Uterus (tissue), 4 donors: Measurements from ENCODE around the gene CA10. TPM values are rescaled to one million over a fixed set of nuclear protein-coding genes. Genes with fewer than 3 reads are reported as not detected.

Experiments
- DNase-seq, 2 donors: peaks; one replicate each; pipeline ENCODE4 v3.0.0-alpha.2; 2019 to 2020
- H3K27ac ChIP-seq, 2 donors: fragments of 200-600 bp; sonication (generic); 1 replicate in 1 of 2; 2 replicates in 1 of 2; pipeline ENCODE4 v1.5.1; 2016 to 2018
- H3K27me3 ChIP-seq, 2 donors: fragments of 200-600 bp; sonication (generic); one replicate each; pipeline ENCODE4 v1.5.1; 2018 to 2019; ENCODE audit warnings: control low read depth in 1 of 2
- H3K36me3 ChIP-seq, 2 donors: fragments of 200-600 bp; sonication (generic); one replicate each; pipeline ENCODE4 v1.5.1; 2019; ENCODE audit warnings: control low read depth in 1 of 2
- H3K4me1 ChIP-seq, 2 donors: fragments of 200-600 bp; sonication (generic); one replicate each; pipeline ENCODE4 v1.5.1; 2018 to 2019; ENCODE audit warnings: control low read depth in 1 of 2
- H3K4me3 ChIP-seq, 2 donors: fragments of 200-600 bp; sonication (generic); 1 replicate in 1 of 2; 2 replicates in 1 of 2; pipeline ENCODE4 v1.5.1; 2018 to 2019; ENCODE audit warnings: mild to moderate bottlenecking in 1 of 2
- H3K9me3 ChIP-seq, 2 donors: fragments of 200-600 bp; sonication (generic); one replicate each; pipeline ENCODE4 v1.5.1; 2019; ENCODE audit warnings: control low read depth in 1 of 2
- POLR2A ChIP-seq, 2 donors: fragments of 450-650 bp; IDR thresholded peaks; one replicate each; pipeline ENCODE4 v1.6.1; 2016; ENCODE audit warnings: antibody characterized with exemption in 2 of 2, mild to moderate bottlenecking in 1 of 2, moderate library complexity in 1 of 2
- intact Hi-C: fragments of 100-400 bp; cut with DNase I; formaldehyde crosslinking; loops from one replicate; pipeline ENCODE4 v1.15.1; 2023; ENCODE audit warnings: low total_unique reads
- total RNA-seq, 4 donors: library from RNA; depleted of rRNA in 3 of 4; stranded (reverse); fragments of >200 nt in 3 of 4; gene quantifications; one replicate each; pipeline versions ENCODE4 v1.1.0 to v1.2.4, GENCODE V29; 2014 to 2023
- TF ChIP-seq, protein P1 (sequence below), 4 experiments: fragments of 200-600 bp in 2 of 4; fragments of 450-650 bp in 2 of 4; sonication (generic) in 2 of 4; IDR thresholded peaks; one replicate each; pipeline ENCODE4 v1.5.1; 2016 to 2019; ENCODE audit warnings: antibody characterized with exemption in 4 of 4, mild to moderate bottlenecking in 2 of 4, moderate library complexity in 1 of 4
- donor health status: DM: yes; HTN: yes; CAD: no.

The CA10 gene
- total RNA-seq, 4 donors from 2014 or later: 5.3 TPM; not detected in 3

GRCh38 chr17:51724043-51724580, 434.4 kb downstream of the CA10 start:
- Histone ChIP-seq H3K36me3 (no peaks in the 10 kb centered on the region), H3K4me1 (no peaks in the 10 kb centered on the region), H3K4me3 (no peak overlapping the region), H3K27ac (no peak overlapping the region), H3K9me3 (no peaks in the 10 kb centered on the region), H3K27me3 (no peaks in the 10 kb centered on the region)
- no peak for TF ChIP-seq POLR2A (IDR thresholded peaks at IDR 0.05)
- TF ChIP-seq, protein P1, sequence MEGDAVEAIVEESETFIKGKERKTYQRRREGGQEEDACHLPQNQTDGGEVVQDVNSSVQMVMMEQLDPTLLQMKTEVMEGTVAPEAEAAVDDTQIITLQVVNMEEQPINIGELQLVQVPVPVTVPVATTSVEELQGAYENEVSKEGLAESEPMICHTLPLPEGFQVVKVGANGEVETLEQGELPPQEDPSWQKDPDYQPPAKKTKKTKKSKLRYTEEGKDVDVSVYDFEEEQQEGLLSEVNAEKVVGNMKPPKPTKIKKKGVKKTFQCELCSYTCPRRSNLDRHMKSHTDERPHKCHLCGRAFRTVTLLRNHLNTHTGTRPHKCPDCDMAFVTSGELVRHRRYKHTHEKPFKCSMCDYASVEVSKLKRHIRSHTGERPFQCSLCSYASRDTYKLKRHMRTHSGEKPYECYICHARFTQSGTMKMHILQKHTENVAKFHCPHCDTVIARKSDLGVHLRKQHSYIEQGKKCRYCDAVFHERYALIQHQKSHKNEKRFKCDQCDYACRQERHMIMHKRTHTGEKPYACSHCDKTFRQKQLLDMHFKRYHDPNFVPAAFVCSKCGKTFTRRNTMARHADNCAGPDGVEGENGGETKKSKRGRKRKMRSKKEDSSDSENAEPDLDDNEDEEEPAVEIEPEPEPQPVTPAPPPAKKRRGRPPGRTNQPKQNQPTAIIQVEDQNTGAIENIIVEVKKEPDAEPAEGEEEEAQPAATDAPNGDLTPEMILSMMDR (IDR thresholded peaks at IDR 0.05): no peak
- intact Hi-C loops: no loop called here
- no peak for DNase-seq

GRCh38 chr17:51722994-51723393, 435.5 kb downstream of the CA10 start:
- DNase-seq: no peak
- no peak overlapping the region for H3K4me3 ChIP-seq
- no peak overlapping the region for H3K27ac ChIP-seq
- no peaks in the 10 kb centered on the region for H3K9me3 ChIP-seq
- H3K36me3 ChIP-seq: no peaks in the 10 kb centered on the region
- TF ChIP-seq POLR2A (IDR thresholded peaks at IDR 0.05): no peak
- TF ChIP-seq, protein P1 (IDR thresholded peaks at IDR 0.05): no peak
- no peaks in the 10 kb centered on the region for H3K4me1 ChIP-seq
- intact Hi-C loops: no loop called here
- H3K27me3 ChIP-seq: no peaks in the 10 kb centered on the region

GRCh38 chr17:51721730-51722129, 436.8 kb downstream of the CA10 start:
- no peak for TF ChIP-seq POLR2A (IDR thresholded peaks at IDR 0.05)
- TF ChIP-seq, protein P1 (IDR thresholded peaks at IDR 0.05): no peak
- intact Hi-C loops: no loop called here
- no peaks in the 10 kb centered on the region for H3K36me3 ChIP-seq
- no peak for DNase-seq
- no peaks in the 10 kb centered on the region for H3K27me3 ChIP-seq
- H3K4me3 ChIP-seq: no peak overlapping the region
- H3K4me1 ChIP-seq: no peaks in the 10 kb centered on the region
- no peak overlapping the region for H3K27ac ChIP-seq
- no peaks in the 10 kb centered on the region for H3K9me3 ChIP-seq

DNA sequence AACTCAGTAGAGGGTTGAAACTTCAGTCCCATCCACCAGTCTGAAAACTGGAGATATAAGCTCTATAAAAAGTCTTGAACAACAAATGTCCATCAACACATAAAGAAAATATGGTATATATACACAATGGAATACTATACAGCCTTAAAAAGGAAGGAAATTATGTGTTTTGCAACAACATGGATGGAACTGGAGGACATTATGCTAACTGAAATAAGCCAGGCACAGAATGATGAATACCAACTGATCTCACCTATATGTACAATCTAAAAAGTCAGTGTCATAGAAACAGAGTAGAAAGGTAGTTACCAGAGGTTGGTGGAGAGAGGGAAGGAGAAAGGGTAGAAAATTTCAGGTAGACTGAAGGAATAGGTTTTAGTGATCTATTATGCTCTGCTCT, 438.1 kb downstream of the CA10 start:
- Histone ChIP-seq H3K27me3 (no peaks in the 10 kb centered on the region), H3K4me1 (no peaks in the 10 kb centered on the region), H3K4me3 (no peak overlapping the region), H3K27ac (no peak overlapping the region), H3K36me3 (no peaks in the 10 kb centered on the region), H3K9me3 (no peaks in the 10 kb centered on the region)
- no peak for DNase-seq
- TF ChIP-seq, protein P1 (IDR thresholded peaks at IDR 0.05): no peak
- TF ChIP-seq POLR2A (IDR thresholded peaks at IDR 0.05): no peak
- intact Hi-C loops: no loop called here

DNA sequence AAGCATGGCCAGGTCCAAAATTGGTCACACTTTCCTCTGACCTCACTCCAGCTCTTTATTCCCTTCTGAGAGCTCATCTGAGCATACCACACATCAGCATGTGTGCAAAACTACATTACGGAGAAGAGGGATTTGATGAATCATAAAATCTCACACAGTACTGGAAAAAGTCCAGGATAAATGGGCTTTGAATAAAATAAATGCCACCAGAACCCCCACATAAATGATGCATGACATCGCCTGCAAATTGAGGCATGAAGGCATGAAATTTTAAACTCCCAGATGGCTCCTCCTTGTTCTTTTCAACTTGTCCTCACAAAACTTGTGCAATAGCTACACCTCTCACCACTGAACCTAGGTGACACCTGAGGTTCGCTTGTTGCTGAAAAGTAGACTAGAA, 439.5 kb downstream of the CA10 start:
- Histone ChIP-seq H3K9me3 (no peaks in the 10 kb centered on the region), H3K36me3 (no peaks in the 10 kb centered on the region), H3K4me1 (no peaks in the 10 kb centered on the region), H3K27ac (no peak overlapping the region), H3K4me3 (no peak overlapping the region), H3K27me3 (no peaks in the 10 kb centered on the region)
- no peak for DNase-seq
- TF ChIP-seq, protein P1 (IDR thresholded peaks at IDR 0.05): no peak
- no peak for TF ChIP-seq POLR2A (IDR thresholded peaks at IDR 0.05)
- intact Hi-C loops: no loop called here
